Stimulated activated CD4-positive, alpha-beta T cell treated with anti-CD3 and anti-CD28 coated beads, Interleukin-4, amount 100 ng/mL, for 1 hour (primary cell): ENCODE results near the gene MROH8.
"Not testable (repeated sequence)": the region's sequence is repeated elsewhere in the genome, so short reads cannot be mapped to it uniquely, and the experiment has no call there.

Source experiments
- DNase-seq: peaks from one replicate; pipeline ENCODE4 v3.0.0-alpha.2; 2020

The MROH8 gene

DNA sequence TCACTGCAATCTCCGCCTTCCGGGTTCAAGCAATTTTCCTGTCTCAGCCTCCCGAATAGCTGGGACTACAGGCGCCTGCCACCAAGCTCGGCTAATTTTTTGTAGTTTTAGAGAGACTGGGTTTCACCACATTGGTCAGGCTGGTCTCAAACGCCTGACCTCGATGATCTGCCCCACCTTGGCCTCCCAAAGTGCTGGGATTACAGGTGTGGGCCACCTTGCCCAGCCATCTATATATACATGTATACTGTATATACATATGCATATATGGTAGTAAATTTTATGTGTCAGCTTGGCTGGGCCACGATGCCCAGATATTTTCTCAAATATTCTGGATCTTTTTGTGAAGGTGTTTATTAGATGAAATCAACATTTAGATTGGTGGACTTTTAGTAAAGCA is 102.3 kb downstream of the MROH8 start:
- no peak for DNase-seq

DNA sequence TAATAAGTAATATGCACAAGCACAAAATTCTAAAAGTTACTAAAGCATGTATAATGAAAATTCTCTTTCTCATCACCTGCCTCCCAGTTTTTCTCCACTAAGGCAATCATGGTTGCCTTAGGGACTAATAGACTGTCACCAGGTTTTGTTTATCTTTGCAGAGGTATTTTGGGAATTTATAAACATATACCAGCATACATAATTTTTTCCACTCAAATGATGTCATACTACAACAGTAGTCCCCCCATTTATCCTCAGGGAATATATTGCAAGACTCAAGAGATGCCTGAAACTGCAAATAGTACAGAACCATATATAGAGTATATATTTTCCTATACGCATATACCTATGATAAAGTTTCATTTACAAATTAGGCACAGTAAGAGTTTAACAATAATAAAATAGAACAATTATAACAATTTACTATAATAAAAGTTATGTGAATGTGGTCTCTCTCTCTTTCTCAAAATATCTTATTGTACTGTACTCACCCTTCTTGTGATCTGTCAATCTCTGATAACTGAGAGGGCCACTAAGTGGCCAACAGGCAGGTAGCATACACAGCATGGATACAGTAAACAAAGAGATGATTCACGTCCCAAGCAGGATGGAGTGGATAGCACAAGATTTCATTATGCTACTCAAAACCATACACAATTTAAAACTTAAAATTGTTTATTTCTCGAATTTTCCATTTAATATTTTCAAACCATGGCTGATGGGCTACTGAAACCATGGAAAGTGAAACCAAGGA is 103.2 kb downstream of the MROH8 start:
- no peak for DNase-seq

DNA sequence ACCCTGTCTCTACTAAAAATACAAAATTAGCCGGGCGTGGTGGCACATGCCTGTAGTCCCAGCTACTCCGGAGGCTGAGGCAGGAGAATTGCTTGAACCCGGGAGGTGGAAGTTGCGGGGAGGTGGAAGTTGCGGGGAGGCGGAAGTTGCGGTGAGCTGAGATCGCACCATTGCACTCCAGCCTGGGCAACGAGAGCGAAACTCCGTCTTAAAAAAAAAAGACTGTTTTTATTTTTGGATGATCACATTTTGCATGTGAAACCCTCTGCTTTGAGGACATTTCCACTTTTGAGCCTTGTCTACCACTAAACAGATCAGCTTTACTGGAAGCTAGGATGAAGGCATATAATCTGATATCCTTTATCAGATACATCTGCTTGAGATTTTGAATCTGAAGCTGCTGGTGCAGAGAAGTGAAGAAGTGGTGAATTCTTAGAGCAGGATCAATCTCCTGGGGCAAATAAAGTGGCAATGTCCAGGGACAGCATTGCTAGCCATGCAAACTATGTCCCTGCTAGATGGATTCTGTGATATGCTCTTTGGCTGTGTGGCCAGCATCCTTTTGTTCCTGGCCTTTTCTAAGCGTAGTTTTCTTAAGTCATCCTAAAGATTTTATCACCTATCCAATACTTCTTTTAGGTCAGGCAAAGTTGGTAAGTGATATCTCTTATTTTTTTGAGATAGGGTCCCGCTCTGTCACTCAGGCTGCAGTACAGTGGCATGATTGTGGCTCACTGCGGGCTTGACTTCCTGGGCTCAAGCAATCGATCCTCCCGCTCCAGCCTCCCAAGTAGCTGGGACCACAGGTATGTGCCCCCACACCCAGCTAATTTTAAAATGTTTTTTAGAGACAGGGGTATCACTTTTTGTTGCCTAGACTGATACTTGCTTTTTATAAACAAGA is 106.8 kb downstream of the MROH8 start:
- DNase-seq, result no peak

DNA sequence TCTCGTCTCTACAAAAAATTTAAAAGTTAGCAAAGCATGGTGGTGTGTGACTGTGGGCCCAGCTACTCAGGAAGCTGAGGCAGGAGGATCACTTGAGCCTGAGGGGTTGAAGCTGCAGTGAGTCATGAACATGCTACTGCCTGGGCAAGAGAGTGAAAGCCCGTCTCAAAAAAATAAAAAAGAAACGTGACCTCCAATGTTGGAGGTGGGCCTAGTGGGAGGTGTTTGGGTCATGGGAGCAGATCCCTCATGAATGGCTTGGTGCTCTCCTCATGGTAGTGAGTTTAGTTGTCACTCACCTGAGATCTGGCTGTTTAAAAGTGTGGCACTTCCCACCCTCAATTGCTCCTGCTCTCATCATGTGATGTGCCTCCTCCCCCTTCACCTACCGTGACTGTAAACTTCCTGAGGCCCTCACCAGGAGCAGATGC is 107.9 kb downstream of the MROH8 start:
- DNase-seq, result peak; percentile 14

DNA sequence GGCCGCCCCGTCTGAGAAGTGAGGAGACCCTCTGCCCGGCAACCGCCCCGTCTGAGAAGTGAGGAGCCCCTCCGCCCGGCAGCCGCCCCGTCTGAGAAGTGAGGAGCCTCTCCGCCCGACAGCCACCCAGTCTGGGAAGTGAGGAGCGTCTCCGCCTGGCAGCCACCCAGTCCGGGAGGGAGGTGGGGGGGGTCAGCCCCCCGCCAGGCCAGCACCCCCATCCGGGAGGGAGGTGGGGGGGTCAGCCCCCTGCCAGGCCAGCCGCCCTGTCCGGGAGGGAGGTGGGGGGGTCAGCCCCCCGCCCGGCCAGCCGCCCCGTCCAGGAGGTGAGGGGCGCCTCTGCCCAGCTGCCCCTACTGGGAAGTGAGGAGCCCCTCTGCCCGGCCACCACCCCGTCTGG is 109.8 kb downstream of the MROH8 start:
- not testable (repeated sequence) for DNase-seq

DNA sequence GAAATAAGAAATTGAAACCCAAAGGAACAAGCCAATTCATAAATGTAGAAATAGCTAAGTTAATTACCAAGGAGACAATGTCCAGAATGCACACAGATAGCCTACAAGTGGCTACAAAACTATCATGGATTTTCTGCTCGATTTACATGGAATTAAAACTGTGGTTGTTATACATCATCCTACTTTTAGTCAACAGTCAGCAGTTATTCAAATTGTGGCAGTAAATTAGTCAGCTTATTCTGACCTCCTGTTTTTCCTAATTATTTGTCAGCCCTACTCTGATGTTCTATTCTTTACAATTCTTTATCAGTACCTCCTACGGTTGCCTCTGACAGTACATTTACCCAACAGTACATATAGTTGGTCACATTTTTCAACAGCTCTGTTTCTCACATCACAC is 113.2 kb downstream of the MROH8 start:
- DNase-seq, result no peak

DNA sequence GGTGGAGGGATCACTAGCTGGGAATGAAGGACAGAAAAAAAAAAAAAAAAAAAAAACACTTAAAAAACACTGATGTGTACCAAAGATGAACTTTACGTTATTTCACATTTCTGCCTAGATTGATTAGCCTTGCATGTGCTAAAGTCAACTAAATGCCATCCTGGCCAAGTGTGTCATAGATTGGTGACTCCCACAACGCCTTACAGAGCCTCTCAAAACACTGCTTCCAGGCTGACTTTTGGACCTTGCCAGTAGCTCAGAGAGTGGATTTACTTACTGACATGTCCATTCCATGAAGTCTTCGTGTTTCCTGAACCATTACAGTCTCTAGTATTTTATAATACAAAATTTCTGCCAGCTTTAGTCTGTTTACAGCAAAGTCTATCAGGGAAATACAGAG is 124.1 kb downstream of the MROH8 start:
- no peak for DNase-seq

DNA sequence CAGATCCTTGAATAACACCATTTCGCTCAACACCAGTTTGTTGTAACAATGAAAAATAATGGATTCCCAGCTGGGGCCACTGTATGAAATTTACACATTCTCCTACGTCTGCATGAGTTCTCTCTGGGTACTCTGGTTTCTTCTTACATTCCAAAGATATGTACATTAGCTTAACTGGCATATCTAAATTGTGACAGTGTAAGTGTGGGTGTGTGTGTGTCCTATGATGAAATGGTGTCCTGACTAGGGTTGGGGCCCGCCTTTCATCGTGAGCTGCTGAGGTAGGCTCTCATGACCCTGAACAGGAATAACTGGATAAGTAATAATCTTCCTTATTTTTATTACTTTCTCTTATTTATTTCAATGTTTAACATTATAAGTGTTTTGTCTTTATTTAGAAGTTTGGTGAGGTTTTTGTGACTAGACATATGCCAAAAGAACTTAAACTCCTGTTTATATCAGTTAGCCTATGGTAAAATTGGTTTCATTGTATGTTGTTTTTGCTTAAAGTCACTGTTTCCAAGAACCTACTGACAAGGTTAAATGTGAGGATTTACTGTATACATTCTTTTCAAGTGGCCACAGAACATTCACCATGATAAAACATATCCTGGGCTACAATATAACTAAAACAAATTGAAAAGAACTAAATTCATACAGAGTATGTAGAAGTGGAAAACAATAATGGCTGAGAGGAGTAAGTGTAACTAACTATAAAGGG is 126.0 kb downstream of the MROH8 start:
- no peak for DNase-seq
